Breast epithelium (tissue), 3 donors: ENCODE results near the gene FOXN4.

ENCODE experiments used
- POLR2A ChIP-seq: fragments of 450-650 bp; IDR thresholded peaks from one replicate; pipeline ENCODE4 v1.6.1; 2016; ENCODE audit warnings: antibody characterized with exemption, mild to moderate bottlenecking, moderate library complexity
- POLR2AphosphoS5 ChIP-seq, 3 donors: sonication (generic); formaldehyde crosslinking; IDR thresholded peaks; one replicate each; pipeline ENCODE4 v1.6.1; 2017; ENCODE audit warnings: antibody characterized with exemption in 3 of 3
- TF ChIP-seq, protein P1 (sequence below), 3 donors: fragments of 450-650 bp; IDR thresholded peaks; one replicate each; pipeline ENCODE4 v1.5.1; 2016 to 2017; ENCODE audit warnings: antibody characterized with exemption in 3 of 3, mild to moderate bottlenecking in 3 of 3, moderate library complexity in 3 of 3

DNA sequence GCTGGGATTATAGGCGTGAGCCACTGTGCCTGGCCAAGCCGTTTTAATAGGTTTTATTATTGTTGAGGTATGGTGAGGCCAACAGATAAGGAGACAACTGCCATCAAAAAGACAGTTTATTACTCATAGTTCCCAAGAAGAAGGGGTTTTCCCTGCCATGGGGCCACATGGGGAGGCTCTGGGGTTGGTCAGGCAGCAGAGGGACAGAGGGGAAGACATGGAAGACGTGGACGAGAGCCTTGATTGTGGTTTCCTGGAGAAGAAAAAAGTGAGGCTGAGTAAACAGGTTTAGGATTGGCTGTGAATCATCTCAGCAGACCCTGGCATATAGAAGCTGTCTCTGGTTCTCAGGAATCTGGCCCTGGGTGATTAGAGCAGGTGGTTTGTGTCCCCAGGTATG, 69.9 kb downstream of the FOXN4 start:
- TF ChIP-seq, protein P1, sequence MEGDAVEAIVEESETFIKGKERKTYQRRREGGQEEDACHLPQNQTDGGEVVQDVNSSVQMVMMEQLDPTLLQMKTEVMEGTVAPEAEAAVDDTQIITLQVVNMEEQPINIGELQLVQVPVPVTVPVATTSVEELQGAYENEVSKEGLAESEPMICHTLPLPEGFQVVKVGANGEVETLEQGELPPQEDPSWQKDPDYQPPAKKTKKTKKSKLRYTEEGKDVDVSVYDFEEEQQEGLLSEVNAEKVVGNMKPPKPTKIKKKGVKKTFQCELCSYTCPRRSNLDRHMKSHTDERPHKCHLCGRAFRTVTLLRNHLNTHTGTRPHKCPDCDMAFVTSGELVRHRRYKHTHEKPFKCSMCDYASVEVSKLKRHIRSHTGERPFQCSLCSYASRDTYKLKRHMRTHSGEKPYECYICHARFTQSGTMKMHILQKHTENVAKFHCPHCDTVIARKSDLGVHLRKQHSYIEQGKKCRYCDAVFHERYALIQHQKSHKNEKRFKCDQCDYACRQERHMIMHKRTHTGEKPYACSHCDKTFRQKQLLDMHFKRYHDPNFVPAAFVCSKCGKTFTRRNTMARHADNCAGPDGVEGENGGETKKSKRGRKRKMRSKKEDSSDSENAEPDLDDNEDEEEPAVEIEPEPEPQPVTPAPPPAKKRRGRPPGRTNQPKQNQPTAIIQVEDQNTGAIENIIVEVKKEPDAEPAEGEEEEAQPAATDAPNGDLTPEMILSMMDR (IDR thresholded peaks at IDR 0.05), result no peak
- TF ChIP-seq POLR2A (no peak), POLR2AphosphoS5 (IDR thresholded peaks at IDR 0.05) (no peak)
